ENCODE results near the gene CCZ1.
"Not testable (repeated sequence)": the region's sequence is repeated elsewhere in the genome, so short reads cannot be mapped to it uniquely, and the experiment has no call there.

Gene CCZ1

DNA sequence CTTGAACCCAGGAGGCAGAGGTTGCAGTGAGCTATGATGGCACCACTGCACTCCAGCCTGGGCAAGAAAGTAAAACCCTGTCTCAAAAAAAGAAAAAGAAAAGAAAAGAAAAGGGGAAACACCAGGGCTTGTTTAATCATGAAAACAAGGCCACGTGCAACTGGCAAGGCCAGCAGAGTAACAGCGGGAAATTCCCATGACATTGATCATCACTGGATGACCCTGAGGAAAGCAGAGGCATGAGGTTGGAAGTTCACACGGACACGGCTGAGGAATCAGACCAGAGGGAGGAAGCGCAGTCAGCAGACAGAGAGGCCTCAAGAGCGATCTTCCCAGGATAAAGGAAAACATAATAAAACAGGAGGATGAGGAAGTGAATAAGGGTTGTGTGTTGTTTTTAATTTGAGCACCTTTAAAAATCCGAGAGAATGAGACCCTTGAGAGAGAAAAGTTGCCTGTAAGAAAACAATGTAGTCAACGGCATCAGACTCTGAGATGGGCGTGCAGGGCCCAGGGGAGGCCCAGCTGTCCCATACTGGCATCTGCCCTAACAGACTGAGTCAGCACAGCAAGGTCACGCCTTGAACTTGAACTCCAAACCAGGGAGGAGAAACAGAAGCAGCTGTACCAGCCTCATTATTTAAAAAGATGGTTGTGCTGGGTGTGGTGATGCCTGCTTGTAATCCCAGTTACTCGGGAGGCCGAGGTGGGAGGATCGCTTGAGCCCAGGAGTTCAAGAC is 33.5 kb downstream of the CCZ1 start:
- H3K4me3 Mint-ChIP-seq; H3K27me3 Mint-ChIP-seq (ENCODE audit: low read depth); H3K27ac Mint-ChIP-seq; H3K4me1 Mint-ChIP-seq (ENCODE audit: low read depth); H3K9me3 Mint-ChIP-seq; H3K36me3 Mint-ChIP-seq (ENCODE audit: low read depth); DNase-seq (ENCODE audit: low spot score): not testable (repeated sequence)

DNA sequence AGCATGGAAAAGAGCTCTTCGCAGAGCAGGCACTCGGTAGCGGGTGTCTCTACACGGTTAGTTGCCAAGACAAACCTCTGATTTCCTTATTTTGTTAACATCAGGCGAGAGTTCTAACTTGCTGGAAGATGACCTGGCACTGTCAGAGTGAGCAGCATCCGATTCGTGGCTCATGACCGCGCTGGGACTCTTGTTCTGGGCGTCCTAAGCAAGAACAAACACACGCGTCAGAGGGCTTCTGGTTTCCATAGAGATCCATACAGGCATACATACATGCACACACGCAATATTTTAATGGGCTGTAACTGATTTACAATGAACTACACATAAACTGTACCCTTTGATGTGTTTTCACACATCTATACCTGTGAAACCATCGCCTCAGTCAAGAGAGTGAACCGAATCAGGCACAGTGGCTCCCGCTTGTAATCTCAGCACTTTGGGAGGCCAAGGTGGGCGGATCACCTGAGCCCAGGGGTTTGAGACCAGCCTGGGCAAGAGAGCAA is 36.5 kb downstream of the CCZ1 start:
- not testable (repeated sequence) for H3K4me3 Mint-ChIP-seq; H3K36me3 Mint-ChIP-seq (ENCODE audit: low read depth); H3K27ac Mint-ChIP-seq; H3K27me3 Mint-ChIP-seq (ENCODE audit: low read depth); DNase-seq (ENCODE audit: low spot score); H3K4me1 Mint-ChIP-seq (ENCODE audit: low read depth); H3K9me3 Mint-ChIP-seq

DNA sequence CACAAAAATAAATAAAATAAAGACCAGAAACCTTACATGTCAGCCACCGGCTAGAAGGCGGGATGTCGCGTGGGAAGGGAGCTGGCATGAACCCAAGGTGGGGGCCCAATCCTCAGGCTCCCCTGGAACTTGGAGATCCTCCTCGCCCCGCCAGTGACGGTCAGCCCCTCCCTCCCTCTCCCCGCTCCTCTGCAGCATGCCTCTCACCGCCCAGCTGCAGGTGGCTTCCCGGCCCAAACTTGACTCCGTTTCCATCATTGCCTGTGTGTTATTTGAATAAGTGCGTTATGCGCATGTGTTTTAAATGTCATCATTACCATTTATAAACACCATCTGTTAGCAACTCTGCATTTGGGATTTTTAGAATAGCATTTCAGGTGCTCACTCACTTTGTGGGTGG is 64.7 kb downstream of the CCZ1 start:
- not testable (repeated sequence) for H3K9me3 Mint-ChIP-seq; H3K27ac Mint-ChIP-seq; DNase-seq (ENCODE audit: low spot score); H3K4me1 Mint-ChIP-seq (ENCODE audit: low read depth); H3K27me3 Mint-ChIP-seq (ENCODE audit: low read depth); H3K36me3 Mint-ChIP-seq (ENCODE audit: low read depth); H3K4me3 Mint-ChIP-seq

DNA sequence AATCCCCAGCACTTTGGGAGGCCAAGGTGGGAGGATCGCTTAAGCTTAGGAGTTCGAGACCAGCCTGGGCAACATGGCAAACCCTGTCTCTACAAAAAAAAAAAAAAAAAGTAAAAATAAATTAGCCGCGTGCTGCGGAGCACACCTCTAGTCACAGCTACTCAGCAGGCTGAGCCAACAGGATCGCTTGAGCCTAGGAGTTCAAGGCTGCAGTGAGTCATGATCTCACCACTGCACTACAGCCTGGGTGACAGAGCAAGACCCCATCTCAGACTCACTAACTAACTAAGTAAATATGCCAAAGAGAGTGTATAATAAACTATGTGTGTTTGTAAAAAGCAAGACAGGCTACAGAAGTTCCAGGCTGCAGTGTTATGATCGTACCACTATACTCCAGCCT is 65.3 kb downstream of the CCZ1 start:
- DNase-seq (ENCODE audit: low spot score); H3K27ac Mint-ChIP-seq; H3K4me1 Mint-ChIP-seq (ENCODE audit: low read depth); H3K4me3 Mint-ChIP-seq; H3K9me3 Mint-ChIP-seq; H3K27me3 Mint-ChIP-seq (ENCODE audit: low read depth); H3K36me3 Mint-ChIP-seq (ENCODE audit: low read depth): not testable (repeated sequence)

DNA sequence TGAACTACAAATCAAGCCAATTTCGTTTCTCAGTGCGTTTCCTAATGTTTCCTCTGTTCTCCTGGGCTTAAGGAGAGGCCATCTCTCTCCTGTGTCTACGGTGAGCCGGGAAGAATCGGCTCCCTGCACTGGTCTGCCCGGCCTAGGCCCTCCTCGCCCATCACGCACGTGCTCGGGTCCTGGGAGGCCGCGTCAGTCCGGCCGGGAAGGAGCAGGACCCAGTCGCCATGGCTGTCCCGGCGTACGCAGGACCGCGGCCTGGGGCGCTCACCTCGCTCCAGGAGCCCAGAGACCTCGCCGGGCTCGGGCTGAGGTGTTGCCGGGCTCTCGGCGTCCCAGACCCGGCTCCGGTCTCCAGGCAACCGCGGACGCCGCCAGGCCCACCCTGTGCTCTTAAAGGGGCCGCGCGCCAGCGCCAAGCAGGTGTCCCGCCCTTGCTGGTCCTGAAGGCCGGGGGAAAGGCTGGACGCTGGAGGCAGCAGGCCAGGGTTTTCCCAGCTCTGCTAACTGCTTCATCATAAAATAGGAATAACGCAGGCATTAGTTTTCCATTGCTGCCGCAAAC is 71.9 kb downstream of the CCZ1 start, which contains the start of gene RSPH10B:
RSPH10B (minus strand) TSS at position 343 of the 565 bp plus-strand sequence. CDS start 3,573 bp downstream, outside the sequence.
- not testable (repeated sequence) for H3K4me3 Mint-ChIP-seq; H3K36me3 Mint-ChIP-seq (ENCODE audit: low read depth); H3K27me3 Mint-ChIP-seq (ENCODE audit: low read depth); DNase-seq (ENCODE audit: low spot score); H3K9me3 Mint-ChIP-seq; H3K4me1 Mint-ChIP-seq (ENCODE audit: low read depth); H3K27ac Mint-ChIP-seq

DNA sequence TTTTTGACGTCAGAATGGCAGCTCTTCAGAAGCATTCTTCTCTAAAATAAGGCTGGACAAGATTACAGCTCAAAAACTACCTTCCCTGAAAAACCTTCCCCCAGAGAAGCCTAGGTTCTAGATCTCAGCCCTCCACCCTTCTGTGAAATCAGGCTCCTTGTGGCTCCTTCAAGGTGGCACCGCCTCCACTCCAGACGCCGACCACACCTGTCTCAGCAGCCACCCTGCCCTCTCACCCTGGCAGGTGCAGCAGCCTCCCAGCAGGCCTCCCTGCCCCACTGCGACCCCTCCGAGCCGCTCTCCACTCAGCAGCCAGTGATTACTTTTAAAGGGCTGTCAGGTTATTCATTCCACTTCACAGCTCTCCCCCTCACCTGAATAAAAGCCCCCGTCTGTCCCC is 75.0 kb downstream of the CCZ1 start:
- not testable (repeated sequence) for DNase-seq (ENCODE audit: low spot score); H3K4me3 Mint-ChIP-seq; H3K4me1 Mint-ChIP-seq (ENCODE audit: low read depth); H3K27ac Mint-ChIP-seq; H3K36me3 Mint-ChIP-seq (ENCODE audit: low read depth); H3K27me3 Mint-ChIP-seq (ENCODE audit: low read depth); H3K9me3 Mint-ChIP-seq
